AG08396 (cell line): ENCODE results near the gene TLR9.

Experiments
- DNase-seq: peaks from one replicate; pipeline ENCODE4 v3.0.0; 2012; ENCODE audit warnings: low spot score, mixed read lengths

TLR9 gene

DNA sequence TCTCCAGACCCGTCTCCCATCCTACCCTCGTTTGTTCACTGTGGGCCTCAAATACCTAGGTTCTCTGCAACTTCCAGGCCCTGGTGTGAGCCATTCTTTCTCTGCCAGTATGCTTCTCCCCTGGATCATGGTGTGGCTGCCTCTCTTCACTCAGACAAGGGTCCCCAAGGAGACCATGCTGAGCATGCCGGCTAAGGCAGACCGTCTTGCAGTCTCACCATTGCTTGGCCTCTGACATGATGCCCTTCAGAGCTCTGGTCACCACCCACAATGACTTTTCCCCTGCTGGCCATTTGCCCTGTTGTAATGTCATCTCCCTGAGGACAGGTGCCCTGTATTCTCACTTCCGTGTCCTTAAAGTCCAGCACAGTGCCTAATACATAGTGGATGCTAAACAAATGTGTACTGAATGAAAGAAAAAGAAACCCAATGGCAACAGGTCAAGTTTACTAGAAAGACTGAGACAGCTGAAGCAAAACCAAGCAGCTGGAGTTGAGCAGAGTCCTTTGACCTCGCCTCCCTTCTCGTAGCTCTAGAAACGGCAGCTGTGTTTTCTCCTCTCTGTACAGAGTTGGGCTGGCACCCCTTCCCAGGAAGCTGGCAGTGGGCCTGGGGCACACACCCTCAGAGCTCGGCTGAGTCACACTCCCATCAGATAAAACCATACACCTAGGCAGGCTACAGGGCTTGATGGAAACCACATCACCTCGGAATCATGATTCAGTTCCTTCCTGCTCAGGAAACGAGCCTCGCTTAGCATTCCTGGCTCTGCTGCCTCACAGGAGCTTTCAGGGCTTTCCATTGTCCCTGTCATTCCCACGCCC is 8.6 kb downstream of the TLR9 start:
- DNase-seq, result peak; percentile 75

DNA sequence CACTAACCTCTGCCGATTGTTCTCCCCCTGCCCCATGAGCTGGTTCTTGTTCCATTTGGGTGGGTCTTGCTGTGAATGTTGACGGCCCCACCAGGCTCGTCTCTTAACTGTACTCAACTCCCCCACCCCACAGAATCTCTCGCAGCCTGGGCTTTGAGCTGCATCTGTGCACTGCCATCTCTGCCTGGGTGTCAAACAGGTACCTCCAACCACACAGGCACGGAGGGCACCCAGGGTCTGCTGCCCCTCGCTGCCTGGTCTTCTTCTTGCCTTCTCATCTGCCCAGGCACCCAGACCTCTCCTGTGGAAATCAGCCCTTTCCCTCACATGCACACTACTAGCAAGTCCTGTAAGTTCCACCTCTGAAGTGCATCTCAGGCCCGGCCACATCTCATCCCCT is 10.1 kb downstream of the TLR9 start:
- no peak for DNase-seq

DNA sequence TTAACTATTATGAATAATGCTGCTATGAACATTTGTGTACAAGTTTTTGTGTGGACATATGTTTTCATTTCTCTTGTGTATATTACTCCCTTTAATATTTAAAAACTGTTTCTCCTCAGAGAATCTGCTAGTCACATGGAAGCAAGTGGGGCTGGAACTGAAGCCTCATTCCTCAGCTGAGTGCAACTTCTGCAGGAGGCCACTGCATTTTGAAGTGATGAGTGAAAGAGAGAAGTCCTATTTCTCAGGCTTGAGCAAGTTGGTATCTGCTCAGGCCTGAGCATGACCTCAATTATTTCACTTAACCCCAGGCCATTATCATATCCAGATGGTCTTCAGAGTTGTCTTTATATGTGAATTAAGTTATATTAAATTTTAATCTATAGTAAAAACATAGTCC is 11.5 kb downstream of the TLR9 start:
- DNase-seq, result peak; percentile 48

DNA sequence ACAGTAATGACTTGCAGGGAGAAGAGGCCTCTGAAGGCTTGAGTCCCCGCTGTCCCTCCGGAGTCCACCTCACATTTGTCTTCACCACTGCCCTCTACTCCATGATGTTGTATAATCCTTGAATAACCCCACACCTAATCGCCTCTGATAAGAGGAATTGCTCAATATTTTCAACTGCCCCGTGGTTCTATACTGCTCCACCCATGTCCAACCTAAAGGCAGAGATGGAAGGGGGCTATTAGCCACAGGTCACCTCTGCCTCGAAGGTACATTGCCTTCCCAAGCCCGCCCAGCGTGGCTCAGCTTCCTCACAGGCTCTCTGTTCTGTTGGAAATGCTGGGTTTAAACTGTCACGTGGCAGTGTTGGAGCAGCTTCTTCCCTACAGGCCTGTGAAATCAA is 12.4 kb downstream of the TLR9 start:
- DNase-seq, result no peak

DNA sequence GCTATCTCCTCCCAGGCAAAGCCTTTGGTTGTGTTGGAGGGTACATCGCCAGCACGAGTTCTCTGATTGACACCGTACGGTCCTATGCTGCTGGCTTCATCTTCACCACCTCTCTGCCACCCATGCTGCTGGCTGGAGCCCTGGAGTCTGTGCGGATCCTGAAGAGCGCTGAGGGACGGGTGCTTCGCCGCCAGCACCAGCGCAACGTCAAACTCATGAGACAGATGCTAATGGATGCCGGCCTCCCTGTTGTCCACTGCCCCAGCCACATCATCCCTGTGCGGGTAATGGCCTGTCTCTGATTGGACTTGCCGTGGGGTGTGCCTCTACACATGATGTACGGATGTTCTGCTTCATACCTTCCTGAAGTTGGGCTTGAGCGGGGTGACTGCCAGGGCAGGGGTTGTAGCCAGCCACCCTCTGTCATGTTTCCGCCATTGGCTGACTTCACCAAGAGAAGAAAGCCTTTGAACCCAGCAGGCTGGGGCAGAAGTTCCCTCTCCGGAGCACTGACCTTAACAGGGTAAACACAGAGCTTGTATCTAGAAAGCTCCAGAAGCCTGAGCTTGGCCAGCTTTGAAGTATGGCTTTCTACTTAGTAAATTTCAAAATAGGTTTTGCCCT is 14.1 kb downstream of the TLR9 start:
- no peak for DNase-seq

DNA sequence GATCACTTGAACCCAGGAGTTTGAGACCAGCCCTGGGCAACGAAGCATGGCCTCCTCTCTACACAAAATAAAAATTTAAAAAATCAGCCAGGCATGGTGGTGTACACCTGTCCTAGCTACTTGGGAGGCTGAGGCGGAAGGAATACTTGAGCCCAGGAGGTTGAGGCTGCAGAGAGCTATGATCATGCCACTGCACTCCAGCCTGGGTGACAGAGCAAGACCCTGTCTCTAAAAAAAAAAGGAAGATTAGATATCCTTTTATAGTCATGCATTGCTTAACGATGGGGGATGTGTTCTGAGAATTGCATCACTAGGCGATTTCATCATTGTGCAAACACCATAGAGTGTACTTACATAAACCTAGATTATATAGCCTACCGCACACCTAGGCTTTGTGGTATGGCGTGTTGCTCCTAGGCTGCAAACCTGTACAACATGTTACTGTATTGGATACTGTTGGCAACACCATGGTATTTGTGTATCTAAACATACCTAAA is 14.8 kb downstream of the TLR9 start:
- no peak for DNase-seq

DNA sequence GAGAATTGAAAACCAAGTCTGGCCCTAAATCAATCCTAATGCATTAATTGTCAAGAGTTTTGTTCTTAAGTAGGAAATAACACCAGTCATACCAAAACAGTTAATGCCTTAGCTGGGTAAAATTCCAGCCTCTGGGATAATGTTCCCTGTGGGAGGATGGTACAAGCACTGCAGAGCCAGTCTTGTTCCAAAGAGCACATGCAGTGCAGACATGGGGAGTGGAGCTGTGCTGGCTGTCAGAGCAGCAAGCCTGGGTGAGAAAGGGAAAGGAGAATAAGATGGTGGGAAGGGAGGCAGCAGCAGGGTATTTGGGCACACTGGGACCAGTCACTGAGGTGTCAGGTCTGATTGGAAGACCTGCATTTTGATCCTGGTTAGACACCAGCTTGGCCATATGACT is 15.4 kb downstream of the TLR9 start:
- DNase-seq, result no peak

DNA sequence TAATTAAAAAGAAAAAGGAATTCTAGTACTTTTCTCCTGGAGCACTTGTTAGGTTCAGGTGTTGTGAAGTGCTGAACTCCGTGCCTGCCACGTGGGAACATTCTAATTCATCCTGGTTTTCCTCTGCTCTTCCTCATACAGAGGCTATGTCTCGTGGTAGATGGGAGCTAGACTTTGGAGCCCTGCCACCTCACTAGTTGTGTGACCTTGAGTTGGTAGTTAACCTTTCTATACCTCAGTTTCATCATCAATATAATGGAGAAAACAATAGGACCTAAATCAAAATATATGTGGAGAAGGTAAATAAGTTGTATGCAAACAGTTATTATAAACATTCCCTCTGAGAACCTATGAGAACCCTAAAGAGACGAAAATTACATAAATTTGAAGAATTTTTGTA is 16.9 kb downstream of the TLR9 start:
- no peak for DNase-seq

DNA sequence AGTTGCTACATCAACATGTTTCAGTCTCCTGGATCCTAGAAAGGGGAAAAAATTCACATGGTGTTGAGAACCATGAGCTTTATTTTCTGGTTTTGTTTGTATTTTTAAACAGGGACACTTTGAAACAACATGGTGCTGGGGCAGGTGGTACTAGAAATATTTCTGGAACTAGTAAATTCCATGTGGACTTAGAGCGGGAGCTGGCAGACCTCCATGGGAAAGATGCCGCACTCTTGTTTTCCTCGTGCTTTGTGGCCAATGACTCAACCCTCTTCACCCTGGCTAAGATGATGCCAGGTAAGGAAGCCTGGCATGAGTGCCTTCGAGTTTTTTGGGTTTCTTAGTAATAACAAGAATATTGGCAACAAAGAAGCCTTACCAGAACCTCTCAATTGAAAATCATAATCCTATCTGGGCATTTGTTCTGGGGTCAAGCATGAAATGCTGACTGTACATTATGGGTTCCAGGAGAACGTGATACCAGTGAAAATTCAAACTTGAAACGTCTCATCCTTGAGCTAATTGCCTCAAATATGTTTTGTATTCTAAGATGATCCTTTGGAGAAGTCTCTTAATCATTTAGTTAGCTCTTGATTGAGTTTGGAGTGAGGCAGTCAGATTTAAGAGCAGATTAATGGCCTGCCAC is 19.6 kb downstream of the TLR9 start:
- DNase-seq, result no peak

DNA sequence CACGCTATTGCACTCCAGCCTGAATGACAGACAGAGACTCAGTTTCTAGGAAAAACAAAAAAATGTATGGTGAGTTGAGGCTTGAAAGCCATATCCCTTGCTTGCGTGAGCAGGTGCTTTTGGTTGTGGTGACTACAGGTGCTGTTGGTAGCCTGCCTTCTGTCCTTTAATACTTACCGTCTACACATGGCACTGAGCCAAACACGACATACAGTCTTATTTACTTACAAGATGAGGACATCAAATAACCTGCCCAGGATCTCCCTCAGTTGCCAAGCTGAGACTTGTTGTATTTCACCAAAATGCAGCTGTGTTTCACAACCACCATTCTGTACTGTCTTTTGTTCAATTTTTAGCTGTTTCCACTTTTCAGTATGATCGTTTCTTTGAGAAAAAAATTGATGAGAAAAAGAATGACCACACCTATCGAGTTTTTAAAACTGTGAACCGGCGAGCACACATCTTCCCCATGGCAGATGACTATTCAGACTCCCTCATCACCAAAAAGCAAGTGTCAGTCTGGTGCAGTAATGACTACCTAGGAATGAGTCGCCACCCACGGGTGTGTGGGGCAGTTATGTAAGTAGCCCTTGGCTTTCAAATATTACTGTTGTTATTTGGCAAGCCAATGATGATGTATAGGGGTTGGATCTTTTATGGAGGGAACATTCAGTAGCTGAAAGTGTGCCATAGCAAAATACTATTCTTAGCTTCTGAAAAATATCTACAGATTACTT is 20.9 kb downstream of the TLR9 start:
- DNase-seq, result no peak

DNA sequence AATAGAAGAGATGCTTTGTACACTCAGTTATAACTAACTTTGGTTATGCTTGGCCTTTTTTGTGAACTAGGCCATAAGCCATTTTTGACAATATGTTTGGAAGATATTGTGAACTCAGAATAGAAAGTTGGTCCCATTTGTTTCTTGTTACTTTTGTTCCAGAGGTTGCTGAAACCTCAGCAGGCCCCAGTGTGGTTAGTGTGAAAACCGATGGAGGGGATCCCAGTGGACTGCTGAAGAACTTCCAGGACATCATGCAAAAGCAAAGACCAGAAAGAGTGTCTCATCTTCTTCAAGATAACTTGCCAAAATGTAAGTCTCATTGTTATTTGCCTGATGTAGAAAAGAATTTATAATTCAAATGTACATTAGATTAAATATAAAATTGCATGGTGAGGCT is 21.7 kb downstream of the TLR9 start:
- DNase-seq, result no peak

DNA sequence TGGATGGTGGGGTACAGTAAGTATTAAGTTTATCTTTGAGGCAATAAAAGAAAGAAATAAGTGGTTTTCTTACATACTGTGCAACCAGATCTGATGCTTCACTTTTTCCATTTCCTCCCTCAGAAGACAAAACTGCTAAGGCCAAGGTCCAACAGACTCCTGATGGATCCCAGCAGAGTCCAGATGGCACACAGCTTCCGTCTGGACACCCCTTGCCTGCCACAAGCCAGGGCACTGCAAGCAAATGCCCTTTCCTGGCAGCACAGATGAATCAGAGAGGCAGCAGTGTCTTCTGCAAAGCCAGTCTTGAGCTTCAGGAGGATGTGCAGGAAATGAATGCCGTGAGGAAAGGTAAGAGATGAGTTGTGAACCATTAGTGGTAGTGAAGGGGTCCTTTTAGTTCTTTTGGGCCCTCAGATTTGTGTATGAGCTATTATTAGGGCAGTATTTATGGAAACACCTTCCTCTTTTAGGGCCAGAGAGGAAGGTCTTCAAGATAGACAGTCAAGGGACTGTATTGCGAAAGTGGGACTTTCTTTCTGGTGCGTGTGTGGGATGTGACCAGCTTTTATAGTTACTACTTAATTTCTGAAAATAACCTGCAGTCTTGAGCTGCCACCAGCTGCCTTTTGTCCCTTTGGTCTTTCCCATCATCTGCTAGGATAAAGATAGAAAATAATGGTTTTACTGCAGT is 22.9 kb downstream of the TLR9 start:
- DNase-seq, result no peak

DNA sequence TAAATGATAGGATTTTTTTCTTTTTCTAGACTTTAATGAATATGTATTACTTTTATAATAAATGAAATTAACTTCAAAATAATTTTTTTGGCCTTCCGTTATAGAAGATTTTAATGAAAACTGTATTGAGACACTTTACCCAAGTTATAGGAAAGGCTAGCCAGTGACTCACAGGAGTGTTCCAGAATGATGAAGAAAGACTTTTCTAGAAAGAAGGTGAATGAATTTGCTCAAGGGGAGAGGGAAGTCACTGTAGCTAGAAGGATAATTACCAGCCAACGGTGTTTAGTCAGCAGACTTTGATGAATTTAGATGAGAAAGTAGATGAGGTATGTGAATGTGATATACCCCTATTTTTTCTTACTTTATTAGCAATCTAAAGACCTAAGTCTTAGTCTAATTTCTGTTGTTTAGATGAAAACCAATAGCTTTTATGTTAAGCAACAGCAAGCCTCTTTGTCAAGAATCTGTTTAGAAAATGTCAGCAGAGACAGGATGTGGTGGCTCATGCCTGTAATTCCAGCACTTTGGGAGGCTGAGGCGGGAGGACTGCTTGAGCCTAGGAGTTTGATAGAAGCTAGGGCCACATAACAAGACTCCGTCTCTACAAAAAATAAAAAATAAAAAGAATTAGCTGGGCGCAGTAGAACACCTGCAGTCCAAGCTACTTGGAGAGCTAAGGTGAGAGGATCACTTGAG is 24.3 kb downstream of the TLR9 start:
- DNase-seq, result no peak

DNA sequence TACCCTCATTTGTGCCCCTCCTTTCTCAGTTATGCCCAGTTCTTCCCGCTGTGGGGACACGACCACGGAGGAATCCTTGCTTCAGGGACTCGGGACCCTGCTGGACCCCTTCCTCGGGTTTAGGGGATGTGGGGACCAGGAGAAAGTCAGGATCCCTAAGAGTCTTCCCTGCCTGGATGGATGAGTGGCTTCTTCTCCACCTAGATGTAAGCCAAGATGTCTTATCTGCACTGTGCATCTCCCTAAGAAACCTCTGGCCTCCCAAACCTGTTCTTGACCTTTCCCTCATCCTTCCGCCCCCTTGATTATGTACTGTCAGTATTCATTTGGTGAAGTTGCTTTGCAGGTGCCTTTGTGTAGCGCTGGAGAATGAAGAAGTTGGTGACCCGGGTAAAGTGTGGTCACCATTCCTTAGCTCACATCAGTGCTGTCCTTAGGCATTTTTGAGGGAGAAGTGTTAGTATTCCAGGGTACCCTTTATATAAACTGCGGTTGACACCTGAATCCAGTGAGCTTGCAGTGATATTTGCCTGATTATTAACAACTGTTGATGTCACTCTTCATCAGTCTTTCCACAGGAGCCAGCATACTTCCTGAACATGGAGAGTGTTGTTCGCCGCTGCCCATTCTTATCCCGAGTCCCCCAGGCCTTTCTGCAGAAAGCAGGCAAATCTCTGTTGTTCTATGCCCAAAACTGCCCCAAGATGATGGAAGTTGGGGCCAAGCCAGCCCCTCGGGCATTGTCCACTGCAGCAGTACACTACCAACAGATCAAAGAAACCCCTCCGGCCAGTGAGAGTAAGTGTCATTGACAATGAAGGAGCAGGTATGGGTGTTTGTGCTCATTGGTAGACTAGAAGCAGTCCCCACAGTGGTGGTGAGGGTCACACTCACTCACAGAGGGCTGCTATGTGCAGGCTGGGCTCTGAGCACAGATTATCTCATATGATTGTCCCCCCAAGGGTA is 26.5 kb downstream of the TLR9 start:
- DNase-seq, result no peak

DNA sequence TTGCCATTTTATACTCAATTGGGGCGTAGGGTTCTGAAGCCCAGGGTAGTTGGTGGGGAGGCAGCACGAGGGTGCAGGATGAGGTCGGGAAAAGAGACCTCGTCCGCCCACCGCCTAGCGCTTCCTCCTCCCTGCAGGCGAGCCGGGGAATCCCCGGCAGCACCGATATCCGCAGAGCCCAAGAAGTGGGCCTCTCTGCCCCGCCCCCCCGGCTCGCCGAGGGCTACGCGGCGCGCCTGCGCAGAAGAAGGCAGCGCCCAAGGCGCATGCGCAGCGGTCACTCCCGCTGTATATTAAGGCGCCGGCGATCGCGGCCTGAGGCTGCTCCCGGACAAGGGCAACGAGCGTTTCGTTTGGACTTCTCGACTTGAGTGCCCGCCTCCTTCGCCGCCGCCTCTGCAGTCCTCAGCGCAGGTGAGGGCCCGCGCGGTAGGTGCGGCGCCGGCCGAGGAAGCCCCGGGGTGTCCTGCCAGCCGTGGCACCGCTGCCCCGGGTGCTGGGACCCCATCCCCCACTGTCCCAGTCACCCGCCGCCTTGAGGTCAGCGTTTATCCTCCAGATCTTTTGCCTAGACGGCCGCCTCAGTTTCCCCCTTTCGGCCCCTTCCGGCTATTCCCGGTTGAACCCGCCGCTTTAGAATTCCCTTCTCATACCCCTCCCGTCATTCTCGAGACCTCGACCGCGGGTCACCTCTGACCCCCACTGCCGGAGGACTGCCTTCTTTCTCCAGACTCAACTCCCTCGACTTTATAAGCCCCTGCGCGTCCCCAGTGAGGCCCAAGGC is 27.4 kb downstream of the TLR9 start, which contains the start of gene ALAS1:
TSS of gene ALAS1 (plus strand) at position 319 of the 784 bp plus-strand sequence. CDS start 1,082 bp downstream, outside the sequence.
- DNase-seq, result peak; percentile 99

DNA sequence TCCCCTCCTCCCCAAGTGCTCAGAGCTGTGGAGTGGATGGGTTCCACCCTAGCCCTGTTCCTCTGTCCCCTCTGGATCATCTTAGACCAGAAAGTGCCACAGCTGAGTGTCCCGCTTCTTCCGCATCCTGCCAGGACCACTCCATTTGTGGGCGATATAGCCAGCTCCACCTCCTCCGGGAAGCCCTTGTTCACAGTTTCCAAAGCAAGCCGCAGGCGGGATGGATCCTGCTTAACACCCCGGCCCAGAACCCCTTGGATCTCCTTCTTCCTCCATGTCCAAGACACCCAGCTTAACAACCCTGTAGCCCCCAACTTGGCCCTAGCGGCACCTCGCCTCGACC is 28.0 kb downstream of the TLR9 start:
- no peak for DNase-seq

DNA sequence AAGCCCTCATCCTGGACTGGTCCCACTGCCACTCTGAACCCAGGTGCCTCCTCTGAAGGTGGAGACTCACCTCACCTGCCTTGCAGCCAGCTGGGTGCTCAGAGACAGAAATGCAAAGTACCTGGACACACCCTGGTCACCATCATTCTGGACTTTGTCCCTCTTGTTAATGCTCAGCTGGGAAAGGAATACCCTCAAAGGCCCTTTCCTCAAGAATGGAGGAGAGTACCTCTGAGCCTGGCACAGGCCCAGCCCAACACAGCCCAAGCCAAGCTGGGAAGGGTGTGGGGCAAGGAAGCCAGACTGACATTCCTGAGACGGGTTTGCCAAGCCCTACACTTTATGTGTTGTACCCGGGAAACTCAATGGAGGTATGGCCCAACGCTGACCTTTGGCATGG is 28.5 kb downstream of the TLR9 start:
- no peak for DNase-seq

DNA sequence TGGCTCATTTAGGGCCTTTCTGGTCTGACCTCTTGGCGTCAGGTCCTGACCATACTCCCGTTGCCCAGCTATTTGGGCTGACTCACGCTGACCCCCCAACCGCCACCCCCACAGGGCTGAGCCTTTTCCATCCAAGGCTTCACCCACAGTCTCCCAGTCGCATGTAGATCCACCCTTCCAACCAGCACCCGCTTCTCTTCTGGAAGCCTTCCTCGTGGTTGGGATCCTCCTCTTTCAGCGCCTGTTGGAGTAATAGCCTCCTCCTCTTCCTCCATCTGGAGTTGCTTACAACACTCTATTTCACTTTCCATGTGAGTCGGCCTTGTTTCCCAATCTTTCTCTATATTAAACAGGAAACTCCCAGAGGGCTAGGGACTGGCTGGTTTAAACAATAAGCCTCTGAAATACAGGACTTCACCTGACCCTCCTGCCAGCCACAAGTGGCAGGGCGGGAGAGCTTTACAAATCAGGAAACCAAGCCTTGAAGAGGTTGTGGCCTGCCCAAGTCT is 29.6 kb downstream of the TLR9 start:
- peak; percentile 53 for DNase-seq

DNA sequence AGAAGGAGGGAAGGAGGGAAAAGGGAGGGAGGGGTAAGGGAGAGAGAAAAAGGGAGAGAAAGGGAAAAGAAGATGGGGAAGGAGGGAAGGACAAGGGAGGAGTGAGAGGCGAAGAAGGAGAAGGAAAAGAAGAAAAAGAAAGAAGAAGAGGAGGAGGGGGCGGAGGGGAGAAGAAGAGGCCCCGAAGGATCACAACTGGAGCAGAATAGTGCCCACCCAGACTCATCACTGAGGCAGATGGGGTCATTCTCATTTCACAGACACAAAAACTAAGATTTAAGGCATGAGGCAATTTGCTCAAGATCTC is 30.2 kb downstream of the TLR9 start:
- DNase-seq, result no peak
